HG03139 (cell line): ENCODE data around the gene FAM98C.
"Not testable (repeated sequence)": the region's sequence is repeated elsewhere in the genome, so short reads cannot be mapped to it uniquely, and the experiment has no call there.

Experiments
- ATAC-seq: cut with Tn5 transposase; IDR thresholded peaks from one replicate; pipeline ENCODE4 v1.9.1; 2021; ENCODE audit not compliant: unreplicated experiment

Gene FAM98C

DNA sequence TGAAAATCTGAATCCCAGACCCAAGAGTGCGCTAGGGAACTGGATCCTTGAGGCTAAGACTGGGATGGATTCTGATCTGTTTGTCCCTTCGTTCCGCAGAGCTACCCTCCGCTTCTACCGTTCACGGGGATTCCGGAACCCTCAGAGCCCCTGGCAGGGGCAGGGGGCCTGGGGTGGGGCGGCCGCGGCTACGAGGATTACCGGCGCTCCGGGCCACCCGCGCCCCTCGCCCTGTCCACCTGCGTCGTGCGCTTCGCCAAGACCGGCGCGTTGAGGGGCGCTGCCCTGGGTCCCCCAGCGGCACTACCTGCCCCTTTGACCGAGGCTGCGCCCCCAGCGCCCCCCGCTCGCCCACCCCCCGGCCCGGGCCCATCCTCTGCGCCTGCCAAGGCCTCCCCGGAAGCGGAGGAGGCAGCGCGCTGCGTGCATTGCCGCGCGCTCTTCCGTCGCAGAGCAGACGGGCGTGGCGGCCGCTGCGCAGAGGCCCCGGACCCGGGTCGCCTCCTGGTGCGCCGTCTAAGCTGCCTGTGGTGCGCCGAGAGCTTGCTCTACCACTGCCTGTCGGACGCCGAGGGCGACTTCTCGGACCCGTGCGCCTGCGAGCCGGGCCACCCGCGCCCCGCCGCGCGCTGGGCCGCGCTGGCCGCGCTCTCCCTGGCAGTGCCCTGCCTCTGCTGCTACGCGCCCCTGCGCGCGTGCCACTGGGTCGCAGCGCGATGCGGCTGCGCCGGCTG, 7.3 kb upstream of the FAM98C start:
- ATAC-seq, result no peak

DNA sequence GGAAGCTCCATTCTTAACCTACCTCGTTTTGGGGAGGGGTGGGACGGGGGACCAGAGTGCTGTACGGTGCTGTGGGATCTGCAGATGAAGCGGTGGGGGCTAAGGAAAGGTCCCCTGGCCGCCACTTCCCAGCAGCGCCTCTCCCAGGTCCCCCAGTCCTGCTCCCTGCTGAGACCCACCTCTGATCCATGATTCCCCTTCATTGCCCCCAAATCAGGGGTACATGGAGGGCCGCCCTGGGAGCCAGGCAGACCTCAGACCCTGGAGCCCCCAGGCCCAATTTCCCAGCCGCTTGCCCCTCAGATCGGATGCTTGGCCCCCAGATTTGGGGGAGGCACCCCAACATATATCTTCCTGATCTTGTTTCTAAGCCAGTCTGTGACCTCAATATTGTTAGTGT, 3.8 kb upstream of the FAM98C start:
- ATAC-seq, result no peak

DNA sequence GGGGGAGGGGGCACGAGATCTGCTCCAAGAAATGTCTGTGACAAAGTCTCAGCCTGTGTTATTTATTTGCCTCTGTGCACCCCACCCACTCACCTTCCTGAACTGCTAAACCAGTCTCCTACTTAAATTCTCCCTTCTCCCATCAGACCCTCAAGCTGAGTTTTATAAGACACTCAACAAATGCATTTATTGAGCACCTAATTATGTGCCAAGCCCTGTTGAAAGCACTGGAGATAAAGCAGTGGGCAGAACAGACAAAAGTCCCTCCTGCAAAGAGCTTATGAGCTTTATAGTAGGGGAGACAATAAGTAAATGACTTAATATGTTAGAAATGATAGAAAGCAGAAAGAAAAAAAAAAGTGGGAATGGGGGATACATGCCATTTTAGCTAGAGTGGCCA, 3.4 kb upstream of the FAM98C start:
- no peak for ATAC-seq

DNA sequence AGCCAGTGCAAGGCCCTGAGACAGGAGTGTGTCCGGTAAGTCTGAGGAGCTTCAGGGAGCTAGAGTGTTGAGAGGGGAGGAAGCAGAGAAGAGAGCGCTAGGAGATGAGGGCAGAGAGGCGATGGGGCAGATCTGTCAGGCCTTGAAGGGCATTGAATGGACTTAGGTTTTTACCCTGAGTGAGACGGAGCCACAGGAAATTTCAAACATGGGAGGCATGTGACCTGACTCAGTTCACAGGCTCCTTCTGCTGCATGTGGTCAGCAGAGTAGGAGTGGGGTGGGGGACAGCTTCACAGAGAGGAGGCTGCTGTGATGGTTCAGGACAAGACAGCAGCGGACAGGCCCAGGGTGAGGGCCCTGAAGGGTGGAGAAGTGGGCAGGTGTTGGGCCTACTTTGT, 2.5 kb upstream of the FAM98C start:
- no peak for ATAC-seq

DNA sequence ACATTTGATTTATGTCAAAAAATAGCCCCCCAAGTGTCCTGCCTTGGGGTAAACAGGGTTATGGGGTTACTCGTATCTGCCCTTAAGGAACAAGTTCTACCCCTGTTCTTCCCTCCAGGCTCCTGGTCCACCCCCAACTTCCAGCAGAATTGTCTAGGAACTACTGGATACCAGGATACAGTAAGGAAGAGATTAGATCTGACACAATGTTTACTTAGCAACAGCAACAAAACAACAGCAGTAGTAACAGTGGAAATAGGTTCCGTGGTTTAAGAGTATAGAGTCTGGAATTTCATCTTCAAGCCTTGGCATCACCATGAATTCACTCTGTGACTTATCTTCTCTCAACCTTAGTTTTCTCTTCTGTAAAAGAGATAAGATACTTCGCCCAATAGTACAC, 1.7 kb upstream of the FAM98C start:
- ATAC-seq, result no peak

DNA sequence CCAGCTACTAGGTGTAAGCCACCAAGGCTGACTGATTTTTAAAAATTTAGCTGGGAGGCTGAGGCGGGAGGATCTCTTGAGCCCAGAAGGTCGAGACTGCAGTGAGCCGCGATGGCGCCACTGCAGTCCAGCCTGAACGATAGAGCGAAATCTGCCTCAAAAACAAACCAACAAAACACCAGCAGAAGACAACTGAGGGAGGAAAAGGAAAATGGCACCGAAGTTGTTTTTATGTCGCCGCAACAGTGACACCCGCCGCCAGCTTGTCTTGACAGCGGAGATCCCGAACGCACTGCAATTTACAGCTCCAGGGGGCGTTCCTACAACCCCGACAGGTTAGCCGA, 298 bp upstream of the FAM98C start:
- ATAC-seq, result no peak

DNA sequence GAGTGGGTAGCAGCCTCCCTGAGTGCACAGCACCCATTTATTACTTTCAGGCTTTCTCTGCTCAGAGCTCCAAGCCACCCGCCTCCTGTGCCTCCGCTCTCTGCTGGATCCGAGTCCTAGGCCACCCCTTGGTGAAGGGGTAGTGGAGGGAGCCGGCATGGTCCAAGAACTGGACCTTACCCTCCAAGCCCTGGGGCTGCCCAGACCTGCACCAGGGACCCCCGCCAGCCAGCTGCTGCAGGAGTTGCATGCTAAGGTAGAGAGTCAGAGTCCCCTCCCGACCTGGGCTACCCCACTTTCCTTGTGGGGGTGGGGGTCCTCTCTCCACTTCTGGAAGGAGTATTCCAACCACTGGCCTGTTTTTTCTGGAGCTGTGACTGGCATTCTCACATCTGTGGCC, 2.0 kb downstream of the FAM98C start:
- no peak for ATAC-seq

DNA sequence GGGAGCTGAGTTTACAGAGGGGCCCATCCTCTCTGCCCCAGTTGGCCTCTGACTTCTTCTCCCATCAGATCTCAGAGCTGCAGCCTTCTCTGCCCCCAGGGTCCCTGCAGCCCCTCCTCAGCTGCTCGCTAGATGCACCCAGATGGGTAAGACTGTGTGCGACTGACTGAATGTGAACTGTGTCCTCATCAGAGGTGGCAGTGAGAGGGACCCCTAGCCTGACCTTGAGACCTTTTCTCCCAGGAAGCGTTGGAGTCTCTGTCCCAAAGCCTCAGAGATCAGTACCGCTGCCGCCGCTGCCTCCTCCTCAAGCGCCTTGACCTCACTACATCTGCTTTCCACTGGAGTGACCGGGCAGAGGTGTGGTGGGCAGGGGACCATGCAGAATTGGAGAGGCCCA, 2.4 kb downstream of the FAM98C start:
- no peak for ATAC-seq

DNA sequence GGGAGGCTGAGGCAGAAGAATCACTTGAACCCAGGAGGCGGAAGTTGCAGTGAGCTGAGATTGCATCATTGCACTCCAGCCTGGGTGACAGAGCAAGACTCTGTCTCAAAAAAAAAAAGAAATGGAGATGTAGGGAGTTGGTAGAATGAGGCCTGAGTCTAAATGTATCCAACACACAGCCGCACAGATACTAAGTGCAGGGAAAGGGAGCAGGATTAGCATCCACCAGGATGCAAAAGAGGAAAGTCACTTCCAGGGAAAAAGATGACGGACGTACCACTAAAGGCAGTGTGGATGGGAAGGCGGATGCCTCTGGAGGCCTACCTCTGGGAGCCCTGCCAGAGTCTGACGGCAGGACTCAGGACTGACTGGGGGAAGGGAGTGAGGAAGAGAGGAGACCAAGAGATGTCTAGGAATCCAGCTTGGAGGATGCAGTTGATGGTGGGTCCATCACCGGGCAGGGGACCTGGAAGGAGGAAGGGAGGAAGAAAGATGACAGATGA, 6.8 kb downstream of the FAM98C start:
- no peak for ATAC-seq

DNA sequence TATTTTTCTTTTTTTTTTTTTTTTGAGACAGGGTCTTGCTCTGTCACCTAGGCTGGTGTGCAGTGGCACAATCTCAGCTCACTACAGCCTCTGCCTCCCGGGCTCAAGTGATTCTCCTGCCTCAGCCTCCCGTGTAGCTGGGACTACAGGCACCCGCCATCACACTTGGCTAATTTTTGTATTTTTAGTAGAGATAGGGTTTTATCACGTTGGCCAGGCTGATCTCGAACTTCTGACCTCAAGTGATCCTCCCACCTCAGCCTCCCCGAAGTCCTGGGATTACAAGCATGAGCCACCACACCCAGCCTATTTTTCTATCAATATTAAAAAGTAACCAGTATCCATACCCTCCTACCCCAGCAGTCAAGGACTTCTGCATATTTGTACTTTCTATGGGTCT, 7.5 kb downstream of the FAM98C start:
- not testable (repeated sequence) for ATAC-seq

DNA sequence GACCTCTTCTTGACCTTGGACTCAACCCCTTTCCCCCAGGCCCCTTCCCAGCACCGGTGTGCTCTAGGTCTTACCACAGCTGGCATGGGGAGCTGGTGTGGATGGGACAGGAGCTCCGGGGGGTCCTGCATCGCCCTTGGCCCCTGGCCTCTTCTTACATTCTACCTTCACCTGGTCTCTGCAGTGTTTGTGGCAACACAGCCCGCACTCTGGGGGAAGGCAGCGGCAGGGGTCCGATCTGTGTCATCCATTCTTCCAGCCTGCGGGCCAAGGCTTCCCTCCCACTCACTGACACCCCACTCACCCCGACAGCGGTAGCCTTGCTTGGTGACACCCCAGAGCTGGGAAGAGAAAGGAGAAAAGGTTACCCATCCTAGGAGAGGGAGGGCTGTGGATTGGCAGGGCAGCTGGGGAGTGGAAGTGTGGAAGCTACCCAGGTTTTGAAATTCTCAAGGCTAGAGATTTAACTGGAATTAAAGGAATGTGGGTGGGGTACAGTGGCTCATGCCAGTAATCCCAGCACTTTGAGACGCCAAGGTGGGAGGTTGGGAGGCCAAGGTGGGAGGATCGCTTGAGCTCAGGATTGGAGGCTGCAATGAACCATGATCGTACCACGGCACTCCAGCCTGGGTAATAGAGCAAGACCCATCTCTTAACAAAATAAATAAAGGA, 8.3 kb downstream of the FAM98C start:
- no peak for ATAC-seq

DNA sequence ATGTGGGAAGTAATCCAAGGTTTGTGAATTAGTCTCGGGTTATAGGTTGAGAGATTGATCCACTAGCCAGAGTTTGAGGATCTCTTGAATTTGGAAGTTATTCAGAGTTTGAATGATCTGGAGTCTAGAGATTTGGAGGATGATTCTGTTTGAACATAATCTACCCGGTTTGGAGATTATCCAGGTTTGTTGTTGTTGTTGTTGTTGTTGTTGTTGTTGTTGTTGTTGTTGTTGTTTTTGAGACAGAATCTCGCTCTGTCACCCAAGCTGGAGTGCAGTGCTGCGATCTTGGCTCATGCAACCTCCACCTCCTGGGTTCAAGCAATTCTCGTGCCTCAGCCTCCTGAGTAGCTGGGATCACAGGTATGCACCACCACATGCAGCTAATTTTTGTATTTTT, 9.0 kb downstream of the FAM98C start:
- not testable (repeated sequence) for ATAC-seq

DNA sequence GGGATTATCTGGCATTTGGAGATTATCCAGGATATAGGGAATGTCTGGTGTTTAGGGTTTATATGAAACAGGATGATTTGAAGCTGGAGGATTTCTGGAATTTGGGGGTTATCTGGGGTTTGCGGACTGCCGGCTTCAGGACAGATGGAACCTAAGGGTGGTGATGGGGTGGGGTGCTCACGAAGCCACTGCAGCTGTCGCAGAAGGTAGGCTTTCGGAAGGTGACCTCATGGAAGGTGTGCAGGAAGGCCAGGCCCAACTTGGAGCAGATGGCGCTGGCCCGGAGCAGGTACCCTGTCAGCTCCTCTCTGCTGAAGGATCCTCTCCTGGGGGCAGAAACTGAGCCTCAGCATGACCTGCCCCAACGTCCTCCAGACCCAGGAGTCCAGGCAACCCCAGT, 9.6 kb downstream of the FAM98C start:
- ATAC-seq, result no peak

DNA sequence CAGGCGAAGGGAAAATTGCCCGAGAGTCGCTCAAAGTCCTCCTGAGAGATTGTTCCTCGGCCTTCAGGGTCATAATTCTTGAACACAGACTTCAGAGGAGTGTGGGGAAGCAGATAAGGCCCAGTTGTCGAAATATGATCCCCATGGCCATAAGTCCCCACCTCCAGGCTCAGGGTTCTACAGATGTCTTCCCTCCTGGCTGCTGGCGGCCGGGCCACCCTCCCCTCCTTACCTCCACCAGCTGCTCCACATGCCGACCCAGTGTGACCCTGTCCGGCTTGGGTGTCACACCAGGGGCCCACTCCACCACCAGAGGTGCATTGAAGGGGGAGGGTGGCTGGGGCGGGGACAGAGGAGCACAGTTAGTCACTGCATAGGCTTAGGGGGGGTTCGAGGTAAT, 10.1 kb downstream of the FAM98C start:
- no peak for ATAC-seq

DNA sequence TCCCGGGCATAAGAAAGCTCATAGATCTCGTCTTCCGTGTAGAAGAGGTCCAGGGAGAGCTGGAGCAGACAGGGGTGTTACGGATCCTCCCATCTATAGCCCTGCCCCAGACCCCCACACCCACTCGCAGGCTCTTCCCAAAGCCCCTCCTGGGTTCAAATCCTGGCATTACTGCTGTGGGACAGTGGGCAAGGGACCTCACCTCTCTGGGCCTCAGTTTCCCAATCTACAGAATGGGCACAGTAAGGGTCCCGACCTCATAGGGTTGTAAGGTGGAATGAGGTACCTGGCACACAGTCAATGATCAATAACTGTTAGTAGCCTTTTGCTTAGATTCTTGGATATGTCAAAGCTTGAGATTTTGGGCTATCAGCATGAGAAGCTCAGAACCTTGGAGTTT, 10.5 kb downstream of the FAM98C start:
- no peak for ATAC-seq

DNA sequence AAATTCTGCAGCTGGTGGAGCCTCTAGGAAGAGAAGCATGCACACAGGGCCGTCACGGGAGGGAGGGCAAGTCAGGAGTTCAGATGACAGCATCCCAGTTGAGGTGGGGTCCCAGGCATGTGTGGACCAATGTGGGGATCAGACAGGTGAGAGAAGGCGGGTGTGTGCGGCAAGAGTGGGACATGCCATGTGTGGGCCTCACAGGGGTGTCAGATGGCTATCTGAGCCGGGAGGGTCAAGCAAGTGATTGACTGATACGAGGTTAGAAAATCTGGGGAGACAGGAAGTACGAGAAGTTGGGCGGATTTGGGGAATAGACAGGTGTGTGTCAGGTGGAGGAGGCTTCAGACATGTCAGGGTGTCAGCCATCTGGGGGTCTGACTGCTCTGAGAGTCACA, 14.3 kb downstream of the FAM98C start:
- no peak for ATAC-seq

DNA sequence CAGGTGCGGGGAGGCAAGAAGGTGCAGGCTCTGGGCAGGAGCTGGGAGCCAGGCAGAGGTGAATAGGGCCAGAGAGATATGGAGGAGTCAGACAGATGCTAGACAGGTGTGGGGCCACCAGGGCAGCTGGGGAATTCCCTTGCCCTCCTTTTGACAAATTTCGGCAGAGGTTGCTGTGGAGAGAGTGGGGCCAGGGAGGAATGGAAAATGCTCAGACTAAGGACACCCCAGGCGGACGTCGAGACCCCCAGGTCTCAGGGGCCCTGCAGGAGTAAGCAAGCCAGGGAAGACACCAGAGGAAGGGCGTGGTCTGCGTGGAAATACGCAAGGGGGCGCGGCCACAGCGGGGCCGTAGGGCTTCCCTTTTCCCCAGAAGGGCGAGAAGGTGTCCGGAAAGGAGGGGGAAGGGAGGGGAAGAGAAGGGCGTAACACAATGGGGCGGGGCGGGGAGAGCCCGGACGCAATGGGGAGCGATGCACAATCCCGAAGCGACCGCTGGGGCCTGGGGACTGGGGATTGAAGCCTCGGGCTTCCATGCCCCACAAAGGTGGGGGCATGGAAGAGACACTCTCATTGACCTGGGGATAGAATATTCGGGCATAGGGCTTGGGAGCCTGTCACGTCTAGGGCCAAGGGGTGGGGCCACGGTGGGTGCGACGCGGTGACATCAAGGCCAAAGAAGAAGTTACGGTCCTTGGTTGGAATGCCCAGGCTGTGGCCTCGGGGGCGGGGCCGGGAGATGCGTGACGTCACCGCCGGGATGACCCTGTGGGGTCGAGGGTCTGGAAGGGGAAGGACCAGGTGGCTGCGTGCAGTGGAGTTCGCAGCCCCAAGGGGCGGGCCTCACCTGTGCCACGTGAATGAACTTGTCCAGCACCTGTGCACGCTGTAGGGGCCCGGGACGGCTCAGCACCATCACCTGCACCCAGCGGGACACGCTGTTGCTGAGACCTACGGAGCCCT, 14.9 kb downstream of the FAM98C start:
- ATAC-seq, result no peak

DNA sequence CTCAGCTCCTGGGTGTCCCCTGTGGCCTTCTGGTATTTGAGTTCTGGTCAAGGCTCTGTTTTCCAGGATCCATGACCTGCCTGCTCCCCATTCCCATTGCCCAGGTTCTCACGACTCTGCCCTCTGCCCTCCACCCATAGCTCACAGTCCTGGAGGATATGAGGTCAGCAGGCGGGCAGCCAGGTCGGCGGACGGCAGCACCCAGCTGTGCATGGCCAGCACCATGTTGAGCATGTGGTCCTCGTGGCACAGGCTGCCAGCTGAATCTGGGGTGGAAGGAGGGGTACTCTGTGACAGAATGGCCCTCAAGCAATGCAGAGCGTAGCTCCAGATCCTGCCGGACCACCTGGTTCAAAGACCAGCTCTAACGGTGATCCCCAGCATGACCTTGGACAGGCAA, 18.0 kb downstream of the FAM98C start:
- ATAC-seq, result no peak

DNA sequence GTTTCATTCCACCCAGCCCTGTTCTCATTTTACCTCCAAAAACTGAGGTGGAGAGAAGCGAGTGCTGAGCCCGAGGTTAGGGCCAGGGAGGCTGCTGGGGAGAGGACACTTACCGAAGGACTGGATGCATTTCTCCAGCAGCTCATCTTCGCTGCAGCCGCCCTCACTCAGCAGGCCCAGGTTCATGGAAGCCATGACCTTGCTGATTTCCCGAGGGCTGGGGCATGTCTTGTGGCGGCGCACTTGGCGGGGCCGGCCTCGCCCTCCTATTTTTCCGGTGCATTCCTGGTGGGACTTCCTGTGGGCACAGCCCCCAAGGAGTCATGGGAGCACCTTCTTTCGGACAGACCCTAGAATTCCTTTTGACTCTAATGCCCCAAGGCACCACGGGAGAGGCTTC, 19.0 kb downstream of the FAM98C start:
- ATAC-seq, result no peak

DNA sequence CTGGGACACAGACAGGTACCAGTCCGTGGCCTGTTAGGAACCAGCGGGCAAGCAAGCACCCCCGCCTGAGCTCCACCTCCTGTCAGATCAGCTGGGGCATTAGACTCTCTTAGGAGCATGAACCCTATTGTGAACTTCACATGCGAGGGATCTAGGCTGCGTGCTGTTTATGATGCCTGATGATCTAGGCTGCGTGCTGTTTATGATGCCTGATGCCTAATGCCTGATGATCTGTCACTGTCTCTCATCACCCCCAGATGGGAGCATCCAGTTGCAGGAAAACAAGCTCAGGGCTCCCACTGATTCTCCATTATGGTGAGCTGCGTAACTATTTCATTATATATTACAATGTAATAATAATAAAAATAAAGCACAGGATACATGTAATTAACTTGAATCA, 19.5 kb downstream of the FAM98C start:
- ATAC-seq, result no peak

DNA sequence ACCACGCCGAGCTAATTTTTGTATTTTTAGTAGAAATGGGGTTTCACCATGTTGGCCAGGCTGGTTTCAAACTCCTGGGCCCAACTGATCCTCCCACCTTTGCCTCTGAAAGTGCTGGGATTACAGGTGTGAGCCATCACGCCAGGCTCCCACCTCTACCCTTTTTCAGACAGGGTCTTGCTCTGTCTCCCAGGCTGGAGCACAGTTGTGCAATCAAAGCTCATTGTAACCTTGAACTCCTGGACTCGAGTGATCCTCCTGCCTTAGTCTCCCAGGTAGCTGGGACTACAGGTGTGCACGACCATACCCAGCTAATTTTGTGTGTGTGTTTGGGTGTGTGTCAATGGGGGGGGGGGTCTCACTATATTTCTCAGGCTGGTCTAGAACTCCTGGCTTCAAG, 21.4 kb downstream of the FAM98C start:
- no peak for ATAC-seq
